Measurements from ENCODE around the gene SRP9.
A peak's percentile ranks its signal among the peaks of the same experiment; 100 is the strongest.

The SRP9 gene

DNA sequence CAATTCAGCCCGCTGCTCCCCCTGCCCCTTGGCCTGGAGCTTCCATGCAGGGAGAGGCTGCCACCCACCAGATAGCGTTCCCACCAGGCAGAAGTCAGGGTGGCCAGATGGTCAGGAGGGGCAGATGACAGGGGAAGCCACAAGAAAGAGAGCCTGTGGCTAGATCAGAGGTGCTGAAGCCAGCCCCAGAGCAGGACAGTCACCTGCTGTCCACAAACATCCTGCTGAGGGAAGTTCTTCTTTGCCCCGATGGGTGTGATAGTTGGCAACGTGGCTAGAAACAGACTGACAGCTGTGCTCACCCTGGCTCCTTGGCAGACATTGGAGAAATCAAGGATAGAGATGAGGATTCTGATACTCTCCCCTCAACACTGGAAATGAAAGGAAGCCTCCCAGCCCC is 27.2 kb upstream of the SRP9 start:
- Histone ChIP-seq H3K4me3 (ENCODE audit: low read length, poor library complexity, severe bottlenecking) (no peak overlapping the region), H3K27me3 (ENCODE audit: insufficient read depth, low read length, poor library complexity, severe bottlenecking) (no peaks in the 10 kb centered on the region), H3K9ac (ENCODE audit: low read depth, low read length, poor library complexity, severe bottlenecking) (no peak overlapping the region), H2AFZ (ENCODE audit: low read length) (no peak overlapping the region), H3F3A (ENCODE audit: low read depth) (no peaks in the 10 kb centered on the region), H3K36me3 (ENCODE audit: insufficient read depth, low read length) (no peaks in the 10 kb centered on the region), H4K20me1 (ENCODE audit: insufficient read depth, low read length, poor library complexity, severe bottlenecking) (no peaks in the 10 kb centered on the region), H3K4me2 (ENCODE audit: low read depth, low read length, poor library complexity, severe bottlenecking) (peak overlapping the region; percentile 43), H3K79me2 (ENCODE audit: insufficient read depth, low read length) (no peaks in the 10 kb centered on the region), H3K4me1 (ENCODE audit: insufficient read depth, low read length, poor library complexity, severe bottlenecking) (peaks cover 18% of the 10 kb centered on the region), H3K9me2 (replicated peaks; ENCODE audit: low read depth, low read length) (no peaks in the 10 kb centered on the region), H3K9me3 (ENCODE audit: insufficient read depth, low read depth, low read length) (no peaks in the 10 kb centered on the region)
- TF ChIP-seq, protein P1, sequence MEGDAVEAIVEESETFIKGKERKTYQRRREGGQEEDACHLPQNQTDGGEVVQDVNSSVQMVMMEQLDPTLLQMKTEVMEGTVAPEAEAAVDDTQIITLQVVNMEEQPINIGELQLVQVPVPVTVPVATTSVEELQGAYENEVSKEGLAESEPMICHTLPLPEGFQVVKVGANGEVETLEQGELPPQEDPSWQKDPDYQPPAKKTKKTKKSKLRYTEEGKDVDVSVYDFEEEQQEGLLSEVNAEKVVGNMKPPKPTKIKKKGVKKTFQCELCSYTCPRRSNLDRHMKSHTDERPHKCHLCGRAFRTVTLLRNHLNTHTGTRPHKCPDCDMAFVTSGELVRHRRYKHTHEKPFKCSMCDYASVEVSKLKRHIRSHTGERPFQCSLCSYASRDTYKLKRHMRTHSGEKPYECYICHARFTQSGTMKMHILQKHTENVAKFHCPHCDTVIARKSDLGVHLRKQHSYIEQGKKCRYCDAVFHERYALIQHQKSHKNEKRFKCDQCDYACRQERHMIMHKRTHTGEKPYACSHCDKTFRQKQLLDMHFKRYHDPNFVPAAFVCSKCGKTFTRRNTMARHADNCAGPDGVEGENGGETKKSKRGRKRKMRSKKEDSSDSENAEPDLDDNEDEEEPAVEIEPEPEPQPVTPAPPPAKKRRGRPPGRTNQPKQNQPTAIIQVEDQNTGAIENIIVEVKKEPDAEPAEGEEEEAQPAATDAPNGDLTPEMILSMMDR (conservative IDR thresholded peaks at IDR 0.05; ENCODE audit: low read length): no peak

DNA sequence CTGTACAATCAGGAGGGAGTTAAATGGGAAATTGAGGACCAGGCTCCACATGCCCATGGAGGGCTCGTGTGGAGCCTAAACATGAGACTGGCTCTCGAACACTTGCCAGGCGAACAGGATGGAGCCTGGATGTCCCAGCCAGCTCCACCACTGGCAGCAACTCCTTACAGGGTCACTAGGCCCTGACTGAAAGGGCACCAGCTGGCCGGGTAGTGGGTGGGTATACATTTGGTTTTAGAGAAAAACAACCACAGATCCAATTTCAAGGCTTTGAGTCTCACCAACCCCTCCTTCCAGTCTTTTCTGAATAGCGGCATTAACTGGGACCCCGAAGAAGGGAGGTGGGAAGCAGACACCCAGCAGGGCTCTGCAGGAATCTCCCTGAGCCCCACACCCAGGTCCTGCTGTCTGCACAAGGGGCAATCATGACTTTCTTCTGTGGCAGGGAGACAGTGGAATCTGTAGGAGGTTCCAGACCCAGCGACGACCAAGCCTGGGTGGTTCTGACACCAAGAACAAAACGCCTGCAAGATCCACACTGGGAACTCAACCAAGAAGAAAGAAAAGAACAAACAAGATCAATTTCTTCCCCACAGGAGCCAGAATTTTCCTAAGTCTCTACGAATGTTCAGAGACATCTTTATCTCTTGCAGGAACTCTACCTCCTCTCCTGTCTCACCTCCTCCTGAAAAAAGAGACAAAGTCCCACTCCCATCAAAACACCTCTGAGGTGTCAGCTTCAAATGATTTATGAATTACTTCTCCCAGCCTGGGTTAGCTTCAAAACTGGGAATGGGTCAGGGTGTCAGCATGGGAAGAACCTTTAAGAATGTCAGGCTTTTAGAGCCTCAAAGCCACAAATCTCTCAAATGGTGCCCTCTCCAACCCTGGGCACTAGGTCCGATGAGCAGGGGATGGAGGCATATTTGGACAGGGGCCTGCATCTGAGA is 26.5 kb upstream of the SRP9 start:
- no peaks in the 10 kb centered on the region for H3K36me3 ChIP-seq (ENCODE audit: insufficient read depth, low read length)
- H3K4me1 ChIP-seq (ENCODE audit: insufficient read depth, low read length, poor library complexity, severe bottlenecking): peaks cover 21% of the 10 kb centered on the region
- no peaks in the 10 kb centered on the region for H4K20me1 ChIP-seq (ENCODE audit: insufficient read depth, low read length, poor library complexity, severe bottlenecking)
- no peaks in the 10 kb centered on the region for H3K9me3 ChIP-seq (ENCODE audit: insufficient read depth, low read depth, low read length)
- H3K9ac ChIP-seq (ENCODE audit: low read depth, low read length, poor library complexity, severe bottlenecking): no peak overlapping the region
- H3F3A ChIP-seq (ENCODE audit: low read depth): no peaks in the 10 kb centered on the region
- H3K79me2 ChIP-seq (ENCODE audit: insufficient read depth, low read length): no peaks in the 10 kb centered on the region
- H3K4me3 ChIP-seq (ENCODE audit: low read length, poor library complexity, severe bottlenecking): no peak overlapping the region
- H3K27me3 ChIP-seq (ENCODE audit: insufficient read depth, low read length, poor library complexity, severe bottlenecking): no peaks in the 10 kb centered on the region
- no peaks in the 10 kb centered on the region for H3K9me2 ChIP-seq (replicated peaks; ENCODE audit: low read depth, low read length)
- TF ChIP-seq, protein P1 (conservative IDR thresholded peaks at IDR 0.05; ENCODE audit: low read length): no peak
- H2AFZ ChIP-seq (ENCODE audit: low read length): no peak overlapping the region
- H3K4me2 ChIP-seq (ENCODE audit: low read depth, low read length, poor library complexity, severe bottlenecking): peak overlapping the region; percentile 43

DNA sequence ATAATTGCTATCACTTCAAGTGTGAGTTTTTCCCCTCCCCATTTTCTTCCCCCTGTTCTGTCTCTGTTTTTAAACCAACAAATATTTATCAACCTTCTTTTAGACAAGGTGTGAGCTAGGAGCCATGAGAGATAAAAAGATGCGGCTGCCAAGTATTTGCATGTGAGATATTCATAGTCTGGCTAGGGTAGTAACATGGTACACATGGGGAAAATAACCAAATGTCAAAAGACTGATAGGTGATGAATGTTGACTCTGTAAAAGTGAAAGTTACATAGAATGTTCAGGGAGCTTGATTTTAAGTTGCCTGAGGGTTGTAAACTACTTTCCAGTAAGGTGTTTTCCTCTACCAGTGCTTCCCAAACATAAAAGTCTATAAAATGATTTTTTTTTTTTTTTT is 25.4 kb upstream of the SRP9 start:
- H4K20me1 ChIP-seq (ENCODE audit: insufficient read depth, low read length, poor library complexity, severe bottlenecking): no peaks in the 10 kb centered on the region
- peaks cover 21% of the 10 kb centered on the region for H3K4me1 ChIP-seq (ENCODE audit: insufficient read depth, low read length, poor library complexity, severe bottlenecking)
- no peaks in the 10 kb centered on the region for H3K9me2 ChIP-seq (replicated peaks; ENCODE audit: low read depth, low read length)
- no peaks in the 10 kb centered on the region for H3K9me3 ChIP-seq (ENCODE audit: insufficient read depth, low read depth, low read length)
- H2AFZ ChIP-seq (ENCODE audit: low read length): 0 out of 2 replicates have a peak overlapping the region, but pooled peaks have one; percentile 66
- H3K27me3 ChIP-seq (ENCODE audit: insufficient read depth, low read length, poor library complexity, severe bottlenecking): no peaks in the 10 kb centered on the region
- no peaks in the 10 kb centered on the region for H3F3A ChIP-seq (ENCODE audit: low read depth)
- TF ChIP-seq, protein P1 (conservative IDR thresholded peaks at IDR 0.05; ENCODE audit: low read length): no peak
- TF ChIP-seq EZH2phosphoT487 (IDR thresholded peaks at IDR 0.05; ENCODE audit: borderline replicate concordance): no peak
- H3K36me3 ChIP-seq (ENCODE audit: insufficient read depth, low read length): no peaks in the 10 kb centered on the region
- no peak overlapping the region for H3K9ac ChIP-seq (ENCODE audit: low read depth, low read length, poor library complexity, severe bottlenecking)
- no peak overlapping the region for H3K4me3 ChIP-seq (ENCODE audit: low read length, poor library complexity, severe bottlenecking)
- H3K79me2 ChIP-seq (ENCODE audit: insufficient read depth, low read length): no peaks in the 10 kb centered on the region
- H3K4me2 ChIP-seq (ENCODE audit: low read depth, low read length, poor library complexity, severe bottlenecking): no peak overlapping the region
